GM12878 (cell line): ENCODE data around the gene PORCN. TPM values are rescaled to one million over a fixed set of nuclear protein-coding genes. Genes with fewer than 3 reads are reported as not detected.

Source experiments
- ATAC-seq: fragments of 200-7000 bp; cut with Tn5 transposase; 3 replicates; pipeline ENCODE4 v1.9.1; 2020; ENCODE audit warnings: mild to moderate bottlenecking, moderate library complexity
- BruUV-seq: library from RNA; stranded (reverse); fragments of 400-500 nt; replicated peaks from 2 replicates; lab custom pipeline; 2021; lab: Mats Ljungman, UMichigan
- CTCF ChIA-PET: fragments of 300-600 bp; sonication (Branson Sonifier 250); formaldehyde crosslinking; extraction: SDS; loops from one replicate; lab custom pipeline; 2021; ENCODE audit warnings: inconsistent platforms; lab: Yijun Ruan, JAX
- POLR2A ChIA-PET: fragments of 350-600 bp; formaldehyde crosslinking; extraction: SDS; loops from one replicate; lab custom pipeline; 2021; ENCODE audit warnings: inconsistent platforms; lab: Charles Lee
- RAD21 ChIA-PET: fragments of 300-600 bp; sonication (Branson Sonifier 250); formaldehyde crosslinking; loops from one replicate; lab custom pipeline; 2023; ENCODE audit warnings: antibody characterized with exemption; ENCODE audit not compliant: unreplicated experiment; lab: Charles Lee
- SMC1A ChIA-PET: fragments of 300-600 bp; sonication (Branson Sonifier 250); formaldehyde crosslinking; loops from one replicate; lab custom pipeline; 2023; ENCODE audit not compliant: unreplicated experiment, uncharacterized antibody; lab: Charles Lee
- DNase-seq: peaks from one replicate; pipeline ENCODE4 v3.0.0-alpha.2; 2011; ENCODE audit warnings: low read depth, low spot score
- FAIRE-seq: peaks from 3 replicates; lab custom pipeline; 2011; peaks lifted over from hg19 to GRCh38; lab: Jason Lieb, UNC
- H2AFZ ChIP-seq: 2 replicates; pipeline ENCODE4 v1.6.0; 2011; ENCODE audit warnings: low read depth, low read length, control low read depth; ENCODE audit not compliant: control insufficient read depth
- H3K27ac ChIP-seq: 2 replicates; pipeline ENCODE4 v1.5.1; 2011; ENCODE audit warnings: control low read depth; ENCODE audit not compliant: control insufficient read depth, insufficient read depth
- H3K27me3 ChIP-seq, 2 experiments: replicated peaks in 1 of 2; 2 replicates each; pipeline versions ENCODE4 v1.6.0 to v1.6.1; 2011; ENCODE audit warnings: low read length in 1 of 2; ENCODE audit not compliant: control insufficient read depth in 2 of 2, insufficient read depth in 2 of 2
- H3K36me3 ChIP-seq, 2 experiments: 2 replicates each; pipeline ENCODE4 v1.5.1; 2011; ENCODE audit warnings: low read length in 1 of 2; ENCODE audit not compliant: control insufficient read depth in 2 of 2, insufficient read depth in 2 of 2
- H3K4me1 ChIP-seq: 2 replicates; pipeline ENCODE4 v1.6.1; 2011; ENCODE audit warnings: mild to moderate bottlenecking, low read length, moderate library complexity, mixed read lengths; ENCODE audit not compliant: control insufficient read depth, insufficient read depth
- H3K4me2 ChIP-seq: 2 replicates; pipeline ENCODE4 v1.6.0; 2011; ENCODE audit warnings: control low read depth; ENCODE audit not compliant: control insufficient read depth, insufficient read depth
- H3K4me3 ChIP-seq: fragments of 200-600 bp; sonication (generic); 2 replicates; pipeline ENCODE4 v1.5.1; 2016
- H3K79me2 ChIP-seq: 2 replicates; pipeline ENCODE4 v1.6.0; 2011; ENCODE audit warnings: low read length; ENCODE audit not compliant: control insufficient read depth, insufficient read depth
- H3K9ac ChIP-seq: 2 replicates; pipeline ENCODE4 v1.8.0; 2011; ENCODE audit warnings: low read length, control low read depth, mixed read lengths; ENCODE audit not compliant: control insufficient read depth, insufficient read depth
- H3K9me3 ChIP-seq: replicated peaks from 3 replicates; pipeline ENCODE4 v1.5.1; 2011; ENCODE audit warnings: mild to moderate bottlenecking, low read length; ENCODE audit not compliant: control insufficient read depth, insufficient read depth
- H4K20me1 ChIP-seq: 2 replicates; pipeline ENCODE4 v1.6.0; 2011; ENCODE audit not compliant: control insufficient read depth, insufficient read depth
- ASH2L ChIP-seq: fragments of 300-600, 200-600 bp; sonication (generic); IDR thresholded peaks from 2 replicates; pipeline ENCODE4 v1.6.1; 2017; ENCODE audit warnings: low read depth, mild to moderate bottlenecking, borderline replicate concordance
- FOS ChIP-seq: IDR thresholded peaks from 3 replicates; pipeline ENCODE4 v1.6.1; 2011; ENCODE audit warnings: borderline replicate concordance; ENCODE audit not compliant: insufficient read length; ENCODE audit errors: extremely low read depth
- ZBTB11 ChIP-seq: fragments of 450-650 bp; formaldehyde crosslinking; IDR thresholded peaks from 2 replicates; pipeline ENCODE4 v1.5.0; 2022; ENCODE audit warnings: mild to moderate bottlenecking, missing genetic modification characterization
- WGBS: methylation state at CpG from one replicate; pipeline ENCODE4 v1.1.6; 2016; ENCODE audit warnings: low lambda C conversion rate; ENCODE audit not compliant: insufficient replicate concordance, insufficient coverage; ENCODE audit errors: missing lambda C conversion rate; 5-methylcytosine and 5-hydroxymethylcytosine counted together
- in situ Hi-C: fragments of 300-500 bp; cut with MboI; formaldehyde crosslinking; loops from 9 replicates; pipeline ENCODE4 v1.14.3; 2018; ENCODE audit warnings: mixed read lengths
- intact Hi-C: fragments of 100-400 bp; cut with micrococcal nuclease; formaldehyde crosslinking; loops from one replicate; pipeline ENCODE4 v1.14.2; 2022; ENCODE audit not compliant: unreplicated experiment
- polyA plus RNA-seq, 11 experiments: library from polyadenylated mRNA; depleted of rRNA in 4 of 11; unstranded in 6 of 11; stranded (reverse) in 5 of 11; fragments of >200 nt; fragmentation: Nextera tagmentation in 4 of 11; fragmentation: Illumina TruSeq in 1 of 11; extraction: Ambion mirVana in 4 of 11; extraction: Trizol in 1 of 11; gene quantifications; 1 replicate in 1 of 11; 2 replicates in 10 of 11; pipeline versions ENCODE4 v1.2.1 to v1.2.3, GENCODE V29; 2011 to 2016; ENCODE audit warnings: inconsistent platforms in 2 of 11, missing spikeins in 2 of 11, low read depth in 1 of 11
- total RNA-seq, 4 experiments: library from RNA; depleted of rRNA in 3 of 4; stranded (reverse); fragments of >200 nt in 3 of 4; fragmentation: Illumina TruSeq in 1 of 4; extraction: Trizol in 1 of 4; gene quantifications; 2 replicates each; pipeline versions ENCODE4 v1.2.1 to v1.2.3, GENCODE V29; 2013 to 2021

The PORCN gene
- total and polyA plus RNA-seq, 10 of the 15 experiments (the other 5 are each of a cell fraction or from before 2014, with no cell fraction given) = 0.27 to 21.0 (median 14.1) TPM

GRCh38 chrX:48491809-48492208, 17.0 kb upstream of the PORCN start:
- SMC1A ChIA-PET = no interaction called here
- H3K4me2 ChIP-seq = no peak overlapping the region
- H3K4me3 ChIP-seq = no peak overlapping the region
- no peak overlapping the region for H3K27ac ChIP-seq
- POLR2A ChIA-PET = no interaction called here
- RAD21 ChIA-PET = no interaction called here
- no peaks in the 10 kb centered on the region for H3K4me1 ChIP-seq
- no TSS peak for BruUV-seq
- no peak for DNase-seq
- in situ Hi-C loops (loop anchor here (10.0 kb wide), 1 partner anchor 407 kb away; no protein-coding TSS in a partner anchor), intact Hi-C loops (no loop called here)
- peaks cover 0 to 5% of the 10 kb centered on the region in 2 experiments; a peak in 1 of 4 replicates for H3K36me3 ChIP-seq
- CTCF ChIA-PET = no interaction called here
- no peak for TF ChIP-seq ASH2L
- TF ChIP-seq FOS = no peak
- no peaks in the 10 kb centered on the region; the same call in 2 of the 3 replicates for H3K9me3 ChIP-seq
- no peaks in the 10 kb centered on the region for H4K20me1 ChIP-seq
- H3K27me3 ChIP-seq = no peaks in the 10 kb centered on the region
- 46% methylated on average over 9 of the region's 9 CpGs for WGBS
- ATAC-seq = no peak
- no peak overlapping the region for H3K9ac ChIP-seq
- no peaks in the 10 kb centered on the region for H3K79me2 ChIP-seq
- H2AFZ ChIP-seq = no peak overlapping the region
- no peak for FAIRE-seq

DNA sequence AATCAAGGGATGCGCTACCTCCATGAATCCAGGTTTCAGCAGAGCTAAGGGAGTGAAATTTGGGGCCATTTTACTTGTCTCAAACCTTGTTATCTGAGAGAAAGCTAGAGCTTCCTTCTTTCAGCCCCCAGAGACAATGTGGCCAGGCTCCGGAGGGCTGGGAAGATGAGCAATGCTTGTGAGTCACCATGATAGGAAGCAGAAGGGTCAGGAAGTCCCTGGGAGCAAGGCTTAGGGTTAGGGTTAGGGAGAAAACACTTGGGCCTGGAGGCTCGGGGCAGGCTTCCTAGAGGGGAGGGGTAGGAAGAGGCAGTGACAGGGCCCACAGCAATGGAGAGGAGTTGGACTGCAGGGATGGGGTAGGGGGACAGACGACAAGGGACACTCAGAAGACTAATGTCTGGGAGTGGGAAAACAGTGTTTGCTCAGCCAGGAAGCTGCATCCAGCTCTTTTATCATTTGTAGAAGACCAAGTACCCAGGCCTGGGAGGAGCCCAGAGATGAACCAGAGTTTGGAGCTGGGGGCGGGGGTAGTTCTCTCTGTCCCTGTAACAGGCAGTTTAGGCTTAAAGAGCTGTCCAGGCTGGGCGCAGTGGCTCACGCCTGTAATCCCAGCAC, 16.4 kb upstream of the PORCN start:
- H3K79me2 ChIP-seq = no peaks in the 10 kb centered on the region
- H3K4me3 ChIP-seq = no peak overlapping the region
- no peak overlapping the region for H3K27ac ChIP-seq
- no peaks in the 10 kb centered on the region for H4K20me1 ChIP-seq
- ChIA-PET SMC1A (no interaction called here), POLR2A (no interaction called here)
- no peak for FAIRE-seq
- no peaks in the 10 kb centered on the region for H3K4me1 ChIP-seq
- H2AFZ ChIP-seq = no peak overlapping the region
- no peaks in the 10 kb centered on the region; the same call in 2 of the 3 replicates for H3K9me3 ChIP-seq
- in situ Hi-C loops = loop anchor here (10.0 kb wide), 1 partner anchor 408 kb away; no protein-coding TSS in a partner anchor
- no peak for TF ChIP-seq ZBTB11 (CRISPR knock-in tag)
- TF ChIP-seq, all 136 proteins: peak for 0
- no peaks in the 10 kb centered on the region for H3K27me3 ChIP-seq
- ChIA-PET RAD21 (no interaction called here), CTCF (interaction anchor here (1.0 to 2.6 kb wide), 3 partner anchors 14 to 657 kb away, joined by 3 to 17 read pairs (median 6); no protein-coding TSS in a partner anchor)
- H3K36me3 ChIP-seq = no peaks in the 10 kb centered on the region
- intact Hi-C loops = no loop called here
- no peak overlapping the region for H3K4me2 ChIP-seq
- 26% methylated on average over 7 of the region's 7 CpGs for WGBS
- DNase-seq (no peak), ATAC-seq (no peak)
- H3K9ac ChIP-seq = no peak overlapping the region
- BruUV-seq = no TSS peak
